Sigmoid colon (tissue), 7 donors: Measurements from ENCODE around the gene DNAH6. TPM values are rescaled to one million over a fixed set of nuclear protein-coding genes. Genes with fewer than 3 reads are reported as not detected.

Source experiments
- DNase-seq: peaks from one replicate; pipeline ENCODE4 v3.0.0-alpha.2; 2019
- H3K27ac ChIP-seq, 4 donors: fragments of 200-600 bp; sonication (generic); one replicate each; pipeline ENCODE4 v1.5.1; 2016 to 2019; ENCODE audit warnings: mild to moderate bottlenecking in 1 of 4
- H3K27me3 ChIP-seq, 3 donors: fragments of 200-600 bp; sonication (generic); one replicate each; pipeline ENCODE4 v1.5.1; 2019; ENCODE audit warnings: mild to moderate bottlenecking in 1 of 3
- H3K36me3 ChIP-seq, 4 donors: fragments of 200-600 bp; sonication (generic); one replicate each; pipeline ENCODE4 v1.5.1; 2016 to 2019
- H3K4me1 ChIP-seq, 4 donors: fragments of 200-600 bp; sonication (generic); one replicate each; pipeline ENCODE4 v1.5.1; 2017 to 2019
- H3K4me3 ChIP-seq, 4 donors: fragments of 200-600 bp; sonication (generic); one replicate each; pipeline ENCODE4 v1.5.1; 2017 to 2019; ENCODE audit warnings: mild to moderate bottlenecking in 2 of 4, moderate library complexity in 1 of 4
- H3K9me3 ChIP-seq, 4 donors: fragments of 200-600 bp in 3 of 4; sonication (generic) in 3 of 4; one replicate each; pipeline versions ENCODE4 v1.5.1 to v1.6.1; 2013 to 2019
- EP300 ChIP-seq, 4 donors: sonication (generic); formaldehyde crosslinking; IDR thresholded peaks; one replicate each; pipeline ENCODE4 v1.6.1; 2017; ENCODE audit warnings: antibody characterized with exemption in 4 of 4
- POLR2A ChIP-seq, 2 donors: fragments of 450-650 bp; IDR thresholded peaks; one replicate each; pipeline ENCODE4 v1.6.1; 2016; ENCODE audit warnings: antibody characterized with exemption in 2 of 2, mild to moderate bottlenecking in 2 of 2, moderate library complexity in 2 of 2
- POLR2AphosphoS5 ChIP-seq, 4 donors: sonication (generic); formaldehyde crosslinking; IDR thresholded peaks; one replicate each; pipeline ENCODE4 v1.6.1; 2017; ENCODE audit warnings: antibody characterized with exemption in 4 of 4
- WGBS, 2 donors: extraction: QIAGEN DNeasy Blood & Tissue Kit; methylation state at CpG; one replicate each; pipeline ENCODE4 v1.1.7; 2013; 5-methylcytosine and 5-hydroxymethylcytosine counted together
- intact Hi-C: fragments of 100-400 bp; cut with DNase I; formaldehyde crosslinking; loops from one replicate; pipeline ENCODE4 v1.15.1; 2023
- polyA plus RNA-seq, 3 donors: library from polyadenylated mRNA; stranded (reverse); fragments of 200-250 nt; gene quantifications; one replicate each; pipeline ENCODE4 v1.2.3, GENCODE V29; 2013
- total RNA-seq, 4 donors: library from RNA; depleted of rRNA; stranded (reverse); fragments of >200 nt; gene quantifications; one replicate each; pipeline ENCODE4 v1.1.0, GENCODE V29; 2016
- TF ChIP-seq, protein P1 (sequence below), 4 experiments: fragments of 450-650 bp in 3 of 4; fragments of 200-600 bp in 1 of 4; IDR thresholded peaks; one replicate each; pipeline ENCODE4 v1.5.1; 2016 to 2019; ENCODE audit warnings: antibody characterized with exemption in 4 of 4, mild to moderate bottlenecking in 3 of 4, moderate library complexity in 2 of 4
- donor health status: healthy with polysubstance abuse.
- donor health status: Bipolar disorder and iron deficiency.
- donor health status: healthy.

The DNAH6 gene
- total and polyA plus RNA-seq, 7 donors, result 0.20 to 0.55 (median 0.36) TPM; not detected in 2

DNA sequence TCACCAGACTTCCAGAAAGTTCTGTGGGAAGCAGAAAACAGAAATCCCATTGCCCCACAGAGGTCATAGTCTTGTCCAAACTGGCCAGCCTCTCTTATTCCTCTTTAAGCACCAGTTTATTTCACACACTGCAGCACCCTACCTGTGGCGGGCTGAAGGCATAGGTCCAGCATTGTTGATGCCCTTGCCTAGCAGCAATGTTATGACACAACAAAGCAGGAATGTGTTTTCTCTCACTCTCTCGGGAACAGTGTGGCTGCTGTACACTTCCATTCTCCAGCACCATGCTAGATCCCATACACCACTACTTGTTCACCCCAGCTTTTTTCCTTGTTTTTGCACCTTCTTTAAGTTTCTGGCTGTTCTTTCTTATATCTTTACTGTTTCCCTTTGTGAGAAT is 181.6 kb downstream of the DNAH6 start:
- no peaks in the 10 kb centered on the region for H3K27me3 ChIP-seq
- no peak for DNase-seq
- no peak overlapping the region for H3K4me3 ChIP-seq
- peaks cover 0 to 6% (median 0%) of the 10 kb centered on the region in 4 donors for H3K9me3 ChIP-seq
- TF ChIP-seq POLR2A (IDR thresholded peaks at IDR 0.05) (no peak), EP300 (IDR thresholded peaks at IDR 0.05) (no peak), POLR2AphosphoS5 (IDR thresholded peaks at IDR 0.05) (no peak)
- TF ChIP-seq, protein P1, sequence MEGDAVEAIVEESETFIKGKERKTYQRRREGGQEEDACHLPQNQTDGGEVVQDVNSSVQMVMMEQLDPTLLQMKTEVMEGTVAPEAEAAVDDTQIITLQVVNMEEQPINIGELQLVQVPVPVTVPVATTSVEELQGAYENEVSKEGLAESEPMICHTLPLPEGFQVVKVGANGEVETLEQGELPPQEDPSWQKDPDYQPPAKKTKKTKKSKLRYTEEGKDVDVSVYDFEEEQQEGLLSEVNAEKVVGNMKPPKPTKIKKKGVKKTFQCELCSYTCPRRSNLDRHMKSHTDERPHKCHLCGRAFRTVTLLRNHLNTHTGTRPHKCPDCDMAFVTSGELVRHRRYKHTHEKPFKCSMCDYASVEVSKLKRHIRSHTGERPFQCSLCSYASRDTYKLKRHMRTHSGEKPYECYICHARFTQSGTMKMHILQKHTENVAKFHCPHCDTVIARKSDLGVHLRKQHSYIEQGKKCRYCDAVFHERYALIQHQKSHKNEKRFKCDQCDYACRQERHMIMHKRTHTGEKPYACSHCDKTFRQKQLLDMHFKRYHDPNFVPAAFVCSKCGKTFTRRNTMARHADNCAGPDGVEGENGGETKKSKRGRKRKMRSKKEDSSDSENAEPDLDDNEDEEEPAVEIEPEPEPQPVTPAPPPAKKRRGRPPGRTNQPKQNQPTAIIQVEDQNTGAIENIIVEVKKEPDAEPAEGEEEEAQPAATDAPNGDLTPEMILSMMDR (IDR thresholded peaks at IDR 0.05), result no peak
- intact Hi-C loops, result no loop called here
- no peaks in the 10 kb centered on the region for H3K36me3 ChIP-seq
- no peak overlapping the region for H3K27ac ChIP-seq
- H3K4me1 ChIP-seq, result no peaks in the 10 kb centered on the region
- WGBS, 2 donors, result 80 to 85% methylated on average over 2 of the region's 2 CpGs

DNA sequence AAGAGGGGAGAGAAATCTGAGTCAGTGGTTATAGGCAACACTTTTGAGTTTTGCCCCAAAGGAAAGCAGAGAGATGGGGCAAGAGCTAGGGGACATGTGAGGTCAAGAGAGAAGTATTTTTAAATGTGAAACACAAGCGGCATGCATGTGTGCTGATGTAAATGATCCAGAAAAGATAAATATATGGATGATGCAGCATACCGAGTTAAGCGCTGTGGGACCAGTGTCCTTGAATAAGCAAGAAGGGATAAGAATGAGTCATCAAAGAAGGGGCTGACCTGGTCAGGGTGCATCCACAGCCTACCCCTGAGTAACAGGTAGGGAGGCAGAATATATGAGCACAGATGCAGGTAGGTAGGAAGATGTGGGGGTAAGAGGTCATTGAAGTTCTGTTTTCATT is 183.7 kb downstream of the DNAH6 start:
- Histone ChIP-seq H3K27ac (no peak overlapping the region), H3K36me3 (no peaks in the 10 kb centered on the region), H3K4me3 (no peak overlapping the region), H3K4me1 (no peaks in the 10 kb centered on the region), H3K9me3 (peaks cover 0 to 6% (median 0%) of the 10 kb centered on the region in 4 donors), H3K27me3 (no peaks in the 10 kb centered on the region)
- intact Hi-C loops, result no loop called here
- no peak for TF ChIP-seq POLR2AphosphoS5 (IDR thresholded peaks at IDR 0.05)
- TF ChIP-seq POLR2A (IDR thresholded peaks at IDR 0.05), result no peak
- TF ChIP-seq, protein P1 (IDR thresholded peaks at IDR 0.05), result no peak
- no peak for TF ChIP-seq EP300 (IDR thresholded peaks at IDR 0.05)
- DNase-seq, result no peak
- 63 to 96% methylated on average over 3 of the region's 3 CpGs for WGBS, 2 donors

DNA sequence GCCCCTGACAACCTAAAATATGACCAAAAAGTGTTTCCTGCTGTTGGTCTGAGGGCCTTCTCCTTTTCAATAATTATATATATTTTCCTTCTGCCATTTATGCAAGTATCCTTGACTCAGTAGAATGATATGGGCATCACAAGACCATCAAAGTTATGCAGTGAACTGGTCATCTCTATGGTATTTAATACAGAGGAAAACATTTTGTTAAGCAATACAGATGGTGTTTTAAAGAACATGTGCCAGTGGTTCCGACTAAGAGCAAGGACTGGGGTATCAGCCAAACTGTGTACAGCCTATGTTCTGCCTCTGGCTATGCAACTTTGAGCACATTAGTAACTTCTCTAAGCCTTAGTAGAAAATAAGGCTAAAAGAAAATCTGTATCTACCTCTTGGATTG is 185.6 kb downstream of the DNAH6 start:
- no peak for DNase-seq
- Histone ChIP-seq H3K27me3 (no peaks in the 10 kb centered on the region), H3K4me3 (no peak overlapping the region), H3K36me3 (no peaks in the 10 kb centered on the region), H3K27ac (no peak overlapping the region), H3K4me1 (no peaks in the 10 kb centered on the region), H3K9me3 (peaks cover 0 to 6% (median 0%) of the 10 kb centered on the region in 4 donors)
- TF ChIP-seq, protein P1 (IDR thresholded peaks at IDR 0.05), result no peak
- TF ChIP-seq EP300 (IDR thresholded peaks at IDR 0.05) (no peak), POLR2AphosphoS5 (IDR thresholded peaks at IDR 0.05) (no peak), POLR2A (IDR thresholded peaks at IDR 0.05) (no peak)
- intact Hi-C loops, result no loop called here
- WGBS, 2 donors, result 33 to 92% methylated on average over 1 of the region's 1 CpG

DNA sequence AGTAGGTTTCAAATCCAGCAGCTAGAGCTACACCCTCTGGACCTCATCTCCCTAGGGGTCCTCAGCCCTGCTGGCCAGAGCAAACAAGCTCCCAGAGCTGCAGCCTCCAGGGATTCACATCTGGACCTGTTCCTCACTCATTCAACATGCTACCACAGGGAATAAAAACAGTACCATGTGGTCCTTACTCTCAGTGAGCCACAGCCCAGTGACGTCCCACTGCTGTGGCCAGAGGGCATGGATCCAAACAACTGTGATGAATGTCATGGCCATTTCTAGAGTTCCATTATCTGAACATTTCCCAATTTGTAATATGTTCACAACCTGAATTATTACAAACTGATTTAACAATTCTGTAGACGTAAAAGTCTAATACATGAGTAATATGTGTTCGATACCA is 186.6 kb downstream of the DNAH6 start:
- H3K4me3 ChIP-seq, result no peak overlapping the region
- no peaks in the 10 kb centered on the region for H3K27me3 ChIP-seq
- H3K4me1 ChIP-seq, result no peaks in the 10 kb centered on the region
- 93 to 95% methylated on average over 3 of the region's 3 CpGs for WGBS, 2 donors
- TF ChIP-seq POLR2A (IDR thresholded peaks at IDR 0.05) (no peak), POLR2AphosphoS5 (IDR thresholded peaks at IDR 0.05) (no peak), EP300 (IDR thresholded peaks at IDR 0.05) (no peak)
- TF ChIP-seq, protein P1 (IDR thresholded peaks at IDR 0.05), result no peak
- peaks cover 0 to 6% (median 0%) of the 10 kb centered on the region in 4 donors for H3K9me3 ChIP-seq
- intact Hi-C loops, result no loop called here
- no peaks in the 10 kb centered on the region for H3K36me3 ChIP-seq
- no peak overlapping the region for H3K27ac ChIP-seq
- DNase-seq, result no peak

DNA sequence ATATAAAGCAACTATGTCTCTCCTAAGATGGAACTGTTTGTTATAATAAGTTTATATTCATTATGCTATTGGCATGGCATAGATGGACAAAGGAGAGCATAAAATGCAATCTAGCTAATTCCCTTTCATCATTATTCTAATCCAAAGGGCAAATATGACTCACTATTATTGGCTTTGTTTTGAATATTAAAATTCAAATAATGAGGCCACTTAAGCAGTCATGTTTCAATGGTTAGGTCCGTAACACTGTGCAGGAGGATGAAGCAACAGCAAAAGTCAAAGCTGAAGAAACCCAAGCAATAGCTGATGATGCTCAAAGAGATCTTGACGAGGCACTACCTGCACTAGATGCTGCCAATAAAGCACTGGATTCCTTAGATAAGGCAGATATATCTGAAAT is 187.5 kb downstream of the DNAH6 start:
- no peak for DNase-seq
- Histone ChIP-seq H3K9me3 (peaks cover 0 to 6% (median 0%) of the 10 kb centered on the region in 4 donors), H3K36me3 (no peaks in the 10 kb centered on the region), H3K27me3 (no peaks in the 10 kb centered on the region), H3K4me1 (no peaks in the 10 kb centered on the region), H3K27ac (no peak overlapping the region), H3K4me3 (no peak overlapping the region)
- TF ChIP-seq POLR2A (IDR thresholded peaks at IDR 0.05) (no peak), EP300 (IDR thresholded peaks at IDR 0.05) (no peak), POLR2AphosphoS5 (IDR thresholded peaks at IDR 0.05) (no peak)
- TF ChIP-seq, protein P1 (IDR thresholded peaks at IDR 0.05), result no peak
- 88 to 90% methylated on average over 2 of the region's 2 CpGs for WGBS, 2 donors
- intact Hi-C loops, result no loop called here
